Lung (tissue), 12 donors: ENCODE results near the gene HES7. TPM values are rescaled to one million over a fixed set of nuclear protein-coding genes. Genes with fewer than 3 reads are reported as not detected.

ENCODE experiments used
- ATAC-seq: fragments of 200-7000 bp; cut with Tn5 transposase; one replicate; pipeline ENCODE4 v1.9.1; 2020; ENCODE audit warnings: moderate number of reproducible peaks; ENCODE audit not compliant: insufficient read depth, low FRiP score
- DNase-seq, 3 donors: peaks; one replicate each; pipeline ENCODE4 v3.0.0-alpha.2; 2013 to 2017
- H3K27ac ChIP-seq, 2 donors: one replicate each; pipeline ENCODE4 v1.5.1; 2013; ENCODE audit warnings: mild to moderate bottlenecking in 2 of 2, moderate library complexity in 2 of 2, control low read depth in 1 of 2, inconsistent platforms in 1 of 2, low read depth in 1 of 2, low read length in 1 of 2
- H3K27me3 ChIP-seq, 3 donors: one replicate each; pipeline ENCODE4 v1.5.1; 2013; ENCODE audit warnings: low read length in 2 of 3; ENCODE audit not compliant: control insufficient read depth in 3 of 3, insufficient read depth in 3 of 3
- H3K36me3 ChIP-seq, 4 donors: one replicate each; pipeline ENCODE4 v1.5.1; 2013; ENCODE audit warnings: low read length in 4 of 4, mild to moderate bottlenecking in 1 of 4, moderate library complexity in 1 of 4; ENCODE audit not compliant: control insufficient read depth in 4 of 4, insufficient read depth in 4 of 4
- H3K4me1 ChIP-seq, 5 donors: one replicate each; pipeline ENCODE4 v1.5.1; 2013; ENCODE audit warnings: low read length in 5 of 5, mild to moderate bottlenecking in 2 of 5, moderate library complexity in 1 of 5; ENCODE audit not compliant: control insufficient read depth in 5 of 5, insufficient read depth in 5 of 5
- H3K4me3 ChIP-seq: one replicate; pipeline ENCODE4 v1.5.1; 2013; ENCODE audit warnings: mild to moderate bottlenecking, control low read depth, moderate library complexity
- H3K9ac ChIP-seq, 2 donors: one replicate each; pipeline ENCODE4 v1.5.1; 2013; ENCODE audit warnings: low read length in 2 of 2, control low read depth in 1 of 2; ENCODE audit not compliant: insufficient read depth in 1 of 2
- H3K9me3 ChIP-seq, 4 donors: one replicate each; pipeline ENCODE4 v1.5.1; 2013; ENCODE audit warnings: low read length in 3 of 4, mild to moderate bottlenecking in 1 of 4, moderate library complexity in 1 of 4; ENCODE audit not compliant: control insufficient read depth in 4 of 4, insufficient read depth in 3 of 4
- CTCF ChIP-seq: IDR thresholded peaks from 2 replicates; pipeline ENCODE4 v1.5.1; 2012; ENCODE audit warnings: mild to moderate bottlenecking; ENCODE audit errors: control extremely low read depth, extremely low read depth
- WGBS, 2 donors: extraction: QIAGEN DNeasy Blood & Tissue Kit; methylation state at CpG; one replicate each; pipeline ENCODE4 v1.1.7; 2013; 5-methylcytosine and 5-hydroxymethylcytosine counted together
- polyA plus RNA-seq, 2 donors: library from polyadenylated mRNA; stranded (reverse); fragments of 200-250 nt; gene quantifications; one replicate each; pipeline ENCODE4 v1.2.1, GENCODE V29; 2013
- total RNA-seq, 2 donors: library from RNA; depleted of rRNA in 1 of 2; stranded (reverse); fragments of >200 nt in 1 of 2; gene quantifications; one replicate each; pipeline ENCODE4 v1.2.1, GENCODE V29; 2014 to 2021
- donor health status: control.
- donor health status: control.
- donor health status: Bipolar disorder and iron deficiency.
- donor health status: healthy.
- donor health status: DM: yes; HTN: yes; CAD: no.

HES7 gene
- total and polyA plus RNA-seq, 4 donors: 0.22 to 0.55 (median 0.28) TPM; not detected in 1

GRCh38 chr17:8120520-8121406 is 3.1 kb downstream of the HES7 start:
- H3K9ac ChIP-seq: no peak overlapping the region
- no peak for TF ChIP-seq CTCF
- peaks cover 0 to 60% (median 29%) of the 10 kb centered on the region in 5 donors for H3K4me1 ChIP-seq
- DNase-seq (peak; percentile 47 to 54 (median 49)), ATAC-seq (no peak)
- WGBS, 2 donors: 1% methylated on average over 40 of the region's 40 CpGs
- no peaks in the 10 kb centered on the region for H3K9me3 ChIP-seq
- peak overlapping the region in 1 of 2 donors; percentile 38 for H3K27ac ChIP-seq
- no peaks in the 10 kb centered on the region for H3K36me3 ChIP-seq
- H3K4me3 ChIP-seq: no peak overlapping the region
- H3K27me3 ChIP-seq: peaks cover 0 to 60% (median 42%) of the 10 kb centered on the region in 3 donors

DNA sequence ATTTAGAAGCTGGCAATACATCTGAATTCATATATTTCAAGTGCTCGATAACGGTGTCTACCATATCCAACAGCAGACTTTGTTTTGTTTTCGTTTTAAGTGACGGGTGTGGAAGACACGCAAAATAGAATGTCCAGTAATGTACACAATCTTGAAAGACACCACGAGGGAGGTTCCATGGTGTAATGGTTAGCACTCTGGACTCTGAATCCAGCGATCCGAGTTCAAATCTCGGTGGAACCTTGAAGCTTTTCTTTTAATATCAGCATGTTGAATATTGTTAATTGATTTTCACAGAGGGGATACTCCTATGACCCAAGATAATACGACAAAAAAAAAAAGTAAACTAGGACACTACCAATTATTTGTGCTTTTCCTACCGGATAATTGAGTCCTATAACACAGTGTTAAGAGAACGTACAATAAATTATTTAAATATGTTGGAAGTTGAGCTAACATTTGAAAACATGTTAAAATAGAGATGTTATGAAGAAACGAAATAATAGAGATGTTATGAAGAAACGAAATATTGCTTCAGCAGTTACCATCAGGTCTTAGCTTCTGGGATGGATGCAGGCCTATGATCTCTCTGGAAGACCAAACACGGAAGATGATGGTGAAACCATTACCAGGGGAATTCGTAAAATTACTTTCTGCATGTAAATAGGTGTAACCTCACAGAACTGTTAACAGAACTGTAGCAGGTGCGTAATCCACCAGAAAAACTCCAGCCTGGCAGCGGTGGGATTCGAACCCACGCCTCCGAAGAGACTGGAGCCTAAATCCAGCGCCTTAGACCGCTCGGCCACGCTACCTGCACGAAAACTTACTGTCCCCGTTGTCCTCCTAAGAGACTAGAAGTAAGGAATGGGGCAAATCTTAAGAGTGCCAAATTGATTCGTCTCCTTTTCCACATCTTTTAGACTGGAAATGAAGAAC is 4.1 kb downstream of the HES7 start:
- peak; percentile 91 to 99 (median 98) for DNase-seq
- peak overlapping the region in 1 of 2 donors; percentile 38 for H3K27ac ChIP-seq
- no peaks in the 10 kb centered on the region for H3K9me3 ChIP-seq
- H3K4me3 ChIP-seq: no peak overlapping the region
- TF ChIP-seq CTCF: no peak
- peaks cover 0 to 53% (median 29%) of the 10 kb centered on the region in 5 donors for H3K4me1 ChIP-seq
- WGBS, 2 donors: 0 to 1% methylated on average over 28 of the region's 28 CpGs
- peaks cover 0 to 63% (median 48%) of the 10 kb centered on the region in 3 donors for H3K27me3 ChIP-seq
- no peaks in the 10 kb centered on the region for H3K36me3 ChIP-seq
- peak; percentile 40 for ATAC-seq
- H3K9ac ChIP-seq: peak overlapping the region in 1 of 2 donors; percentile 81

DNA sequence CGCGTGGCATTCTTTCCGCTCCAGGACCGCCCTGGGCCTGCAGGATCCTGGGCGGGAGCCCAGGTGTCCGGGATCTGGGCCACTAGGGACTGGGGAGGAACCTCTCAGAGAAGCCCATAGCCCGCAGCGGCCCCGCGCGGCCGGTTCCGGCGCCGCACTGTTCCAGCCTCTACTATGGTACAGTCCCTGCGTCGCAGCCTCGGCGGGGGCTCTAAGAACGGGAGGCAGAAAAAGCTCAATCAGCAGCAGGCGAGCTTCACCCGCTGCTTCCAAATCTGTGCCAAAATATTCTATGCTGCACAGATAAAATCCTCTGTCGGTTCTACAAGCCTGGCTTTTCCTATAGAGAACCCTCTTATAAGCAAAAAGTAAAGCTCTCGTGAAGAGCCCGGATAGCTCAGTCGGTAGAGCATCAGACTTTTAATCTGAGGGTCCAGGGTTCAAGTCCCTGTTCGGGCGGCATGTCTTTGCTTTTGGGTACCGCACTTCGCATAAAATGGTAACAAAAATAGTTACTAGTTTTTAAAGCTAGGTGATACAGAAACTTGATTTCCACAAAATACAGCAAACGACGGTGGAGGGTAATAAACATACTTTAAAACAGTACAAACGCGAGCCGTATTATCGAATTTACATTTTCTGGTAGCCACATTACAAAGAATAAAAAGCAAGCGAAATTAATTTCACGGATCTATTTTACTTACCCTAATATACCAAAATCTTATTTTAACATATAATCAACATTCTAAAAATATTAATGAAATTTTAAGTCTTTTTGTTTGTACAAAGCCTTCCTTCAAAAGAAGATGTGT is 4.9 kb downstream of the HES7 start:
- 0 to 1% methylated on average over 38 of the region's 38 CpGs for WGBS, 2 donors
- H3K4me3 ChIP-seq: peak overlapping the region; percentile 42
- H3K9ac ChIP-seq: peak overlapping the region in 1 of 2 donors; percentile 81
- DNase-seq: peak; percentile 89 to 97 (median 95)
- ATAC-seq: peak; percentile 68
- H3K4me1 ChIP-seq: peaks cover 0 to 45% (median 21%) of the 10 kb centered on the region in 5 donors
- H3K9me3 ChIP-seq: no peaks in the 10 kb centered on the region
- H3K27ac ChIP-seq: peak overlapping the region; percentile 47 to 68
- peaks cover 0 to 63% (median 48%) of the 10 kb centered on the region in 3 donors for H3K27me3 ChIP-seq
- H3K36me3 ChIP-seq: no peaks in the 10 kb centered on the region
- TF ChIP-seq CTCF: peak; percentile 36
